Measurements from ENCODE around the gene ORAI1.
"Not testable (repeated sequence)": the region's sequence is repeated elsewhere in the genome, so short reads cannot be mapped to it uniquely, and the experiment has no call there.

ORAI1 gene

DNA sequence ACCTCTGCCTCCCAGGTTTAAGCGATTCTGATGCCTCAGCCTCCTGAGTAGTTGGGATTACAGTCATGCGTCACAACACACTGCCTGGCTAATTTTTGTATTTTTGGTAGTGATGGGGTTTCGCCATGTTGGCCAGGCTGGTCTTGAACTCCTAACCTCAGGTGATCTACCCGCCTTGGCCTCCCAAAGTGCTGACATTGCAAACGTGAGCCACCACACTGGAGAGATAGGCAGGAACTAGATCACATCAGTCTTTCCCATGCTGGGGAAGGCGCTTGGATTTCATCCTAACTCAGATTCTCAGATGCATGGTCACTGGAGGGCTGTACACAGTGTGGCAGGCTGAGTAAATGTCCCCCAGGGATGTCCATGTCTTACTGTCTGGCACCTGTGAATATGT, 18.0 kb upstream of the ORAI1 start:
- no peak for DNase-seq

DNA sequence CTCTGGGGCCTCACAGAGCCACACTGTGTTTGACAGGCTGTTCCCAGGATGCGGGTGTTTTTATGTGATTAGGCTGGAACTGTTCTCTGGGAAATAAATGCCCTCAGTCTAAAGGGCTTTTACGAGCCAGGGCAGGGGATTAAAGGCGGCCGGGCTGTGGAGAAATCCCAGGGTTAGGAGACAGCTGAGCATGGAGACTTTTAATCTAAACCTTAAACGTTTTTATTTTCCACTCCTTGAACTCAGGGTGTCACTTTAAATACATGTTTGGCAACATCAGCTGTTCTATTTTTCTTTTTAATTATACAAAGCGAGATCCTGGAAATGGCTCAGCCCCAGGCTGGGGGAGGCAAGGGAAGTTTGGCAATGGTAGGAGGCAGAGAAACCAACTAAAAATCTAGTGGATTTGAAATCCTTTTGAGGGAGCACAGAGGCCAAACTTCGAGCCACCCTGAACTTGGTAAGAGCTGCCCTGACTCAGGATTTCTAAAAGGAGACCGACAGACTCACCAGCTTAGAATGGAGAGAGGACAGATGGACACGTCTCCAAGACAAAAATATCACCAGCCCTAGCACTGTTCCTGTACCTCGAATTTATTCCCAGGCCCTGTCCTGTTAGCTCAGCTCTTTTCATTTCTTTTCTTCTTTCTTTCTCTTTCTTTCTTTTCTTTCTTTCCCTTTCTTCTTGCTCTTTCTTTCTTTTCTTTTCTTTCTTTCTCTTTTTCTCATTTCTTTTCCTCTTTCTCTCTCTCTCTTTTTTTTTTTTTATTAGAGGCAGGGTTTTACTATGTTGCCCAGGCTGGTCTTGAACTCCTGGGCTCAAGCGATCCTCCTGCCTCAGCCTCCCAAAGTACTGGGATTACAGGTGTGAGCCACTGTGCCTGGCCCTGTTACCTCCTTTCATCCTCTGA, 15.8 kb upstream of the ORAI1 start:
- DNase-seq: no peak

- no peak for DNase-seq
These were observed 15.0 kb upstream of the ORAI1 start for GRCh38 chr12:121611306-121611705.

DNA sequence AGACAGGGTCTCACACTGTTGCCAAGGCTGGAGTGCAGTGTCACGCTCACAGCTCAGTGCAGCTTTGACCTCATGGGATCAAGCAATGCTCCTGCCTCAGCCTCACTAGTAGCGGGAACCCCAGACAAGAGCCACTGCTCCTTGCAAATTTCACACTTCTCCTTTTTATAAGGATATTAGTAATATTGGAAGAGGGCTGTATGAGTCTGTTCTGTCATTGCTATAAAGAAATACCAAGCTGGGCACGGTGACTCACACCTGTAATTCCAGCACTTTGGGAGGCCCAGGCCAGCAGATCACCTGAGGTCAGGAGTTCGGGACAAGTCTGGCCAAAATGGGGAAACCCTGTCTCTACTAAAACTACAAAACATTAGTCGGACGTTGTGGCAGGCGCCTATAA, 12.9 kb upstream of the ORAI1 start:
- no peak for DNase-seq

DNA sequence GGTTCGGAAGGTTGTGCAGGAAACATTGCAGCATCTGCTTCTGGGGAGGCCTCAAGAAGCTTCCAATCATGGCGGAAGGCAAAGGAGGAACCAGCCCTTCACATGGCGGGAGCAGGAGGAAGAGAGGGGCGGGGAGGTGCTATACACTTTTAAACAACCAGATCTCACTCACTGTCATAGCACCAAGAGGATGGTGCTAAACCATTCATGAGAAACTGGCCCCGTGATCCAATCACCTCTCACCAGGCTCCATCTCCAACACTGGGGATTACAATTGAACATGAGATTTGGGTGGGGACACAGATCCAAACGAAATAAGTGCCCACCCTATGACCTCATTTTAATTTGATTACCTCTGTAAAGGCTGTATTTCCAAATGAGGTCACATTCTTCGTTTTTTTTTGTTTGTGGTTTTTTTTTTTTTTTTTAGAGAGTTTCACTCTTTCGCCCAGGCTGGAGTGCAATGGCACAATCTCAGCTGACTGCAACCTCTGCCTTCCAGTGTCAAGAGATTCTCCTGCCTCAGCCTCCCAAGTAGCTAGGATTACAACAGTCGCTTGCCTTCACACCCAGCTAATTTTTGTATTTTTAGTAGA, 11.4 kb upstream of the ORAI1 start:
- no peak for DNase-seq

DNA sequence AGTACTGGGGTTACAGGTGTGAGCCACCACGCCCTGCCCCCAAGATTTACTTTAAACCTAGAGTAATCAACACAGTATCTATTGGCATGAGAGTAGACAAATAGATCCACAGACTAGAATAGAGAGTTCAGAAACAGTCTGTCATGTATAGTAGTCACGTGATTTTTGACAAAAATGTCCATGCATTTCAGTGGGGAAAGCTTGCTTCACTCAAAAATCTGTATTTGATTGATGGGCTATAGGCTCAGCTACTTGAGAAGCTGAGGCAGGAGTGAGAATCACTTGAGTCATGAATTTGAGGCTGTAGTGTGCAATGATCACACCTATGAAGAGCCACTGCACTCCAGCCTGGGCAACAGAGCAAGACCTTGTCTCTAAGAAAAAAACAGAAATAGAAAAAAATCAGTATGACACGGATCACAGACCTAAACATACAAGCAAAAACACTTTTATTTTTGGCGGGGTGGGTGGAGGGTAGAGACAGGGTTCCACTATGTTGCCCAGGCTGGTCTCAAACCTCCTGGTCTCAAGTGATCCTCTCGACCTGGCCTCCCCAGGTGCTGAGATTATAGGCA, 7.6 kb upstream of the ORAI1 start:
- no peak for DNase-seq

DNA sequence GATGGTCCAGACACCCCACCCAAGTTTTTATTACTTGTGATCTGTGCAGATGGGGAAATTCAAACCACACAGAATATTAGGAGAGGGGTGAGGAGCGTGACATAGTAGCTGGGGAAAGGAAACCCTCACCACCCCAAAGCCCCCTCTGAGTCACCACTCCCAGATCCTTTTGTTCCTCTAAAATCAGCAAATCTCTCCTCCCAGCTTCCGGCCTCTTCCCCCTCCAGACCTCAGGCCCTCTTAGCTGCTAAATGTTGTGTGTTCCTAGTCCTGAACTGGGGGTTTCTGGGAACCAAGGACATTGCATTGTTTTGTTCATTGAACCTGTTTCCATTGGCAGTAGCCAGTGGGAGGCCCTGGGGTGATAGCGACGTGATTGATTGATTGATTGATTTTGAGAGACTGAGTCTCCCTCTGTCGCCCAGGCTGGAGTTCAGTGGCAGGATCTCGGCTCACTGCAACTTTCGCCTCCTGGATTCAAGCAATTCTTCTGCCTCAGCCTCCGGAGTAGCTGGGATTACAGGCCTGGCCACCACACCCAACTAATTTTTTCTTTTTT, 5.9 kb upstream of the ORAI1 start:
- DNase-seq: no peak

DNA sequence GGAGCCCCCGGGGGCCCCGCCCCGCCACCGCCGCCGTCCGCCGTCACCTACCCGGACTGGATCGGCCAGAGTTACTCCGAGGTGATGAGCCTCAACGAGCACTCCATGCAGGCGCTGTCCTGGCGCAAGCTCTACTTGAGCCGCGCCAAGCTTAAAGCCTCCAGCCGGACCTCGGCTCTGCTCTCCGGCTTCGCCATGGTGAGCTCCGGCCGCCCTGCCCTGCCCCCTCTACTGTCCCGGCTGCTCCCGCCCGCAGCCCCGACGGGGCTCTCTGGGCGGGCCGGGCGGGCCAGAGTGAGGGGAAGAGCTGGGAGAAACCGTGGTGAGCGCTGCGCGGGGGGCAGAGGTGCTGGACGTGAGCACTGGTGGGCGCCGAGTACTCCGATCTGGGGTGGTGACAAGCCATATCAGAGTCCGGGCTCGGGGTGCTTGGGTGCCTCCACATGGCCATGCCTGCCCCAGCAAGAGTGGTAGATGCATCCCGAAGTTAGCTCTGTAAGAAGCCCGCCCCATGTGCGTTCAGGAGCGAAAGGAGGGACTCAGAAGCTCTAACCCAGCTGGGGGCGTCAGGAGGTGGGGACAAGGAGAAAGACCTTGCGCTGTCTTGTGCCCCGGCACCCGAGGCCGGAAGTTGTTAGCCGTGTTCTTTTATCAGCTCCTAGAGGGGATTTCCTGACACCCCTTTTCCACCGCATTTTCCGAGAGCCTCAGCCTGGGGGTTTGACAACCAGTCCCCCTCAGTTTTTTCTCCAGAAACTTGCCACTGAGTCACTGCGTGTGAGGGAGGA, 717 bp downstream of the ORAI1 start:
- DNase-seq: no peak

DNA sequence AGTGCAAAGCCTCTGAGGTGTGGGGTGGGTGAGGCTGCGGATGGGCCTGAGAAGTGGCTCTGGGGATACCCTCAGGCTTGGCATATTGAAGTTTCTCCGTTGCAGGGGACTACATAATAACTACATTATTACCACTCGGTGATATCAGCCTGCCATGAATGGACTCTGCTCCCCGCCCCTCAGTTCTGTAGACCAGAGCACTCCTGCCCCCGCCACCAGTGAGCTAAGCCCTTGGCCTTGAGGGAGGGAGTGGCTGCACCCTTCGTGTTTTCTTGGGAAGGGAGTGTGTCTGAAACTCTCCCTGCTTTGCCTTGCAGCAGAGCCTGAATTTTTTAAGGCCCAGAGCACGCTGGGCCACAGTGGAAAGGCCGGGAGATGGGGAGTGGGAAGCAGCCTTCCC, 1.7 kb downstream of the ORAI1 start:
- no peak for DNase-seq

- no peak for DNase-seq
These were observed 2.2 kb downstream of the ORAI1 start for GRCh38 chr12:121628536-121628935.

DNA sequence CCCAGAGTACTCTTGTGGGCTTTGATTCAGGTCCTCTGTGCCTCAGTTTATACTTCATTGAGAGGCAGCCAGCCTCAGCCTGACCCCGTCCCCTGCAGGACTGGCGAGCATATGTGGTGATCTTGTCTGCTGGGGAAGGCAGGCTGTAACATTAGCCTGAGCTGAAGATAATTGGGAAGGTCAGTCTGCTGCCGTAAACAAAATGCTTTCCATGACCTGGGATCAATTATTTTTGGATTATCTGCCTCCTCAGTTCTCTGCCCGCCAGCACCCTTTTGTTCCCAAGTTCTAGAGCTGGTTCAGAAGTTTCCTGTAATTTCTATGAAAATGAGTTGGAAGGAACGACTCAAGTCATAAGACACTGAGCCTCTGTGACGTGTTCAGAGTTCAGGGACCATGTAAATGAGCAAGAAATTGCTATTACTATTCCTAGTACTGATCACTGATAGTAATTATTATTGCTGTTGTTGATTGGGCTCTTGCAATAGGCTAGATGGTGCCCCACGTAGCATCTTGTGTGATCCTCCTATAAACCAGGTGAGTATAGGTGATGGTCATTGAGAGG, 4.5 kb downstream of the ORAI1 start:
- no peak for DNase-seq

- DNase-seq: no peak
These were observed 6.0 kb downstream of the ORAI1 start for GRCh38 chr12:121632069-121632970.

GRCh38 chr12:121633833-121634196, 7.5 kb downstream of the ORAI1 start:
- DNase-seq: not testable (repeated sequence)

DNA sequence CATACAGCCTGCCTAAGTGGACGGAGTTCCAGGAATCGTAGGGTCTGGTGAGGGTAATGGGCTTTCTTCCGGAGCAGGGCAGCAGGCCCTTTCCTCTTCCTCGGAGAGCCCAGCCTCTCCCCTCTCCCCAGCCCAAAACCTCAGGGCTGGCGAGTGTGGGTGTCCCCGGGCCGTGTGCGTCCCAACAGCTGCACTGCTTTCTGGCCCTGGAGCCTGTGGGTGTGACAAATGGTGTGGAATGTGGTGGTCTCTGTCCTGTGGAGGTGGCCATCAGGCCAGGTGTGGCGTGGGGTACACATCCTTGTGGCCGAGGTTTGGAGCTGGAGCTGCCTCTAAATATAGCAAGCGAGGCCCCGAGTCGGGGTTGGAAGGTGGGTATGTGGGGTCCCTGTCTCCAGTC, 8.5 kb downstream of the ORAI1 start:
- DNase-seq: no peak

DNA sequence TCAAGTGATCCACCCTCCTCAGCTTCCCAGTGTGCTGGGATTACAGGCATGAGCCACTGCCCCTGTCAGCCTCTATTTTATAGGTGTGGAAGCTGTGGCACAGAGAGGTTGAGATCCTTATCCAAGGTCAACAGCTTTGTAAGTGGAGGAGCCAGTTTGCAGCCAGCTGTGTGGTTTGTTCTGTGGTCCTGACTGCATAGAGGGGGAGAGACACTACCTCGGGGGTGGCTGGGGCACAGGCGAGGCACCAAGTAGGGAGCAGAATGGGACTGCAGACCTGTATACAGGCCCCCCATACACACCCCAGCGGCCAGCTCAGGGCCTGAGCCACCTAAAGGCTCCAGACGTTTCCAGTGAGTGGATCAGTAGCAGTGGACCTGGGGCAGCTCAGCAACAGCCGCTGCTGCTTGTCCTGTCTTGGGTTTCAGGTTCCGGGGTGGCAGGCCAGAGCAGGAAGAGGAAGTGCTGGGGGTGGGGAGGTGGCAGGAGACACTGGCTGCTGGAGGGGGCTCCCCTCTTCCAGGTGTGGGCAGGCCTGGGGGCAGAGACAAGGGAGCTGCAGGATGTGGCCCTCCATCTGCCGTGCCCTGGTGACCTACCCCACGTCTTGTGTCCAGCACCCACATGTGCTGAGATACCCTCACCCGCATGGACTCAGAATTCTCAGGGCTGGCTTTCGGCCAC, 11.0 kb downstream of the ORAI1 start:
- no peak for DNase-seq

DNA sequence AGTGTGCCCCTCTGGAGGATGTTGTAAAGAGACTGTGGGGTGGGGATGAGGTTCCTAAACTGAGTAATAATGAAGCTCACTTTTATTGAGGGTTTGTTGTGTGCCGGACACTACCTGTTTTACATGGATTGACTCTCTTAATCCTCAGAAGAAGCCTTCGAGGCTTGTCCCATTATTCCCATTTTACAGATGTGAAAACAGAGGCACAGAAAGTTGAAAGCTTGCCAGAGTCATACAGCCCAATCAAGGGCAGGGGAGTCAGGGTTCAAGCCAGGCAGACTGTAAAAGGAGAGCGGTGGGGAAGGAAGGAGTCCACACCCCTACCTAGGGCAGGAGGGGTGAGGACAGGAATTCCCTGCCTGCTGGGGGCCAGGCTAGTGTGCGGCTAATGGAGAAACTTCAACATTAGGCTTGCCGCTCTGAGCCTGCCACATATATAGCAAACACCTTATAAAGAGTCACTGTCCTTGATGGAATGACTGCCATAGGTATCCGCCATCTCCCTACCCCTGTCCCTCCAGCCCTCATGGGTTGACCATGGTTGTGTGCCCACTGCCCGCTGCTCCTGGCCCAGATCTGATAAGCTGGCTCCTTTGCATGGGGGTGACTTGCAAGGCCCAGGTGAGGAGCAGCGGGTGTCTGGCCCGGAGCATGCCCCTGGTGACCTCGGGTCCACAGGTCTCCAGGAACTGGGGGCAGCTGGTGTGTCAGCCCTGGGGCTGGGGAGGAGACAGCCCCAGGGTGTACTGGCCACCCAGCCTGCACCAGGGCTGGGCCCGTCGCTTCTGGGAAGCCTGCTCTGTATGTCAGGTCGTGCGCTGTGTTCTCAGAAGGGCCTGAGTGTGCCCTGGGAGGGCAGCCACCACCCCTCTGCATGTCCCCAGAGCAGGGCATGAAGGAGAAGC, 12.2 kb downstream of the ORAI1 start:
- no peak for DNase-seq

- no peak for DNase-seq
These were observed 15.0 kb downstream of the ORAI1 start for GRCh38 chr12:121641343-121641630.

- DNase-seq: no peak
These were observed 22.2 kb downstream of the ORAI1 start for GRCh38 chr12:121648458-121649028.

GRCh38 chr12:121649322-121649721, 23.0 kb downstream of the ORAI1 start:
- DNase-seq: no peak

DNA sequence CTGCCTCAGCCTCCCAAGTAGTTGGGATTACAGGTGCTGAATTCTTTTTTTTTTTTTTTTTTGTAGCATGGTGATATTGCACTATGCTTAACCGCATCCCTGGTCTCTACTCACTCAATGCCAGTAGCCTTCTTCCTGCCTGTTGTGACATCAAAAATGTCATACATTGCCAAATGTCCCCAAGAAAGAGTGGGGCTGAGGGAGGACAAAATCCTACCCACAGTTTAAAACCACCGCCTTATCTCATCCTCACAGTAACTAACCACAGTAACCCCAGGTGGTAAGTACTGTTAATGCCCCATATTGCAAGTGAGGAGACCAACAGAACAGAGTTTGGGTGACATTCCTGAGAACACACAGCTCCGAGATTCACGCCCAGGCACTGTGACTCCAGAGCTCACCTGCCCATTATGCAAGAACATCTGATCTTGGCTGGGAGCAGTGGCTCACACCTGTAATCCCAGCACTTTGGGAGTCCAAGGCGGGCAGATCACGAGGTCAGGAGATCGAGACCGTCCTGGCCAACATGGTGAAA, 23.6 kb downstream of the ORAI1 start:
- DNase-seq: peak; percentile 96

Measured in SIG-M5 (cell line).